A172 (cell line): ENCODE measurements around the gene SOCS6. TPM values are rescaled to one million over a fixed set of nuclear protein-coding genes. Genes with fewer than 3 reads are reported as not detected.
"Not testable (repeated sequence)": the region's sequence is repeated elsewhere in the genome, so short reads cannot be mapped to it uniquely, and the experiment has no call there.

Experiments
- DNase-seq: peaks from one replicate; pipeline ENCODE4 v3.0.0-alpha.2; 2015; ENCODE audit warnings: low spot score
- total RNA-seq: library from RNA; depleted of rRNA; stranded (reverse); fragments of >200 nt; shearing (Covaris generic); gene quantifications from 2 replicates; pipeline ENCODE4 v1.2.3, GENCODE V29; 2014

Gene SOCS6
- total RNA-seq, 1 experiment from 2014 or later: 27.4 TPM

- no peak for DNase-seq
These were observed 67.0 kb downstream of the SOCS6 start for GRCh38 chr18:70355620-70356385.

- DNase-seq: peak; percentile 82
These were observed 69.2 kb downstream of the SOCS6 start for GRCh38 chr18:70358105-70358406.

GRCh38 chr18:70359071-70359470 is 70.2 kb downstream of the SOCS6 start:
- DNase-seq: no peak

GRCh38 chr18:70362258-70362657 is 73.4 kb downstream of the SOCS6 start:
- no peak for DNase-seq

GRCh38 chr18:70363861-70364260 is 75.0 kb downstream of the SOCS6 start:
- DNase-seq: no peak

DNA sequence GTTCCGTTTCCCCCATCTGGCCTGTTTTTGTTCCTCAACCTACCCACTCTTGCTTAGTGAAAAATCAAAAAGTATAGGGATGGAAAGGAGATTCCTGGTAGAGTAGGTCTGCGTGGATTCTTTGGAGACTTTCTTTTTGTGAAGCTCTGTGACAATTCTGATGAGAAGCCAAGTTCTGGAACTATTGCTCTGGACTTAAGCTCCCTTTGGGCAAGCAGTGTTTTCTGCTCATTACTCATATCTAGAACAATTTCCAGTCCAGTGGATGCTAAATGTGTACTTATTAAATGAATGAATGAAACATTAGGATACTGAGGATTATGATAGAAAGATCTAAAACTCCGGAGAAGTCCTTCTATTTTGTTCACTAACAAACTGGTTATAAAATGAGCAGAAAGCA is 76.5 kb downstream of the SOCS6 start:
- no peak for DNase-seq

DNA sequence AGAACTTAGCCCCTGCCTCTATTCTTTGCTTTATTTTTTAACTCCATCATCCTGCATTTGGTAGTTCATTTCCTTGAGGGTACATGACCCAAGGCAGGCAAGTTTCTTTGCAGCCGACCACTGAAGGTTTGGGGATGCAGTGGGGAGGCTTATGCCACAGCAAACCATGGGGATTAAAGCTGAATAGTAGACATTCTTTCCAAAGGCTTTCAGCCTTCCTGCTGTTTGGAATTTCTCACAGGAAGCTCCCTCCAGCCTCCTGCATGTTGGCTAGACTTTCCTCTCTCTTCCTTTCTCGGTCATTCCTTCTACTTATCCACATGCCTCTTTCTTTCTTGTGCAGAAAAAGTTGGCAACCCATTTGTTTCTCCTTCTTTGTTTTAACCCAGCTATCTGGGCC is 77.3 kb downstream of the SOCS6 start:
- DNase-seq: no peak

DNA sequence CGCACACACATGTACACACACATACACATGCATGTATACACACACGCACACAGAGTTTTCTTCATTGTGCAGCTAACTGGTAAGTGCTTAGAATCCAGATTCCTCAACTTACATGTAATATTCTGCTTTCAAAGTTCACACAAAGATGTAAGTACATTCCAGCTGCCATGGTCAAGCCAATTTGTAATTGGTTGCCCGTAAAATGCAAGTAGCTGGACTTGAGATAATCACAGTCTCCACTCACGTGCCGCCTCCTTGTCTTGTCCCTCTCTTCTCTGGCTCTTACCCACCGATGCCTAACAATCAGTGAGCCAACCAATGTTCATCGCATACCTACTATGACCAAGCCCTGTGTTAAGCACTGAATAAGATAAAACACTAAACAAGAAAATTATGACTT is 77.8 kb downstream of the SOCS6 start:
- DNase-seq: no peak

DNA sequence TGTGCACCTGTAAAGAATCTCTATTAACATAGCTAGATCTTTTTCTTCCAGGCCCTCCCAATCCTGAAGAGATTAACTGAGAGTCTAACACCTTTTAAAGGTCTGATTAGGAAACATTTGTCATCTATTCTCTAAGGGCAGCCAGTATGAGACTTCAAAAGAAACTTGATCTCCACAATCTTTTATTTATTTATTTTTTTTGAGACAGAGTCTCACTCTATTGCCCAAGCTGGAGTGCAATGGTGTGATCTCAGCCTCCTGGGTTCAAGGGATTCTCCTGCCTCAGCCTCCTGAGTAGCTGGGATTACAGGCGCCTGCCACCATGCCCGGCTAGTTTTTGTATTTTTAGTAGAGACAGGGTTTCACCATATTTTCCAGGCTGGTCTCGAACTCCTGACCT is 78.5 kb downstream of the SOCS6 start:
- DNase-seq: not testable (repeated sequence)

GRCh38 chr18:70368903-70369302 is 80.1 kb downstream of the SOCS6 start:
- no peak for DNase-seq

DNA sequence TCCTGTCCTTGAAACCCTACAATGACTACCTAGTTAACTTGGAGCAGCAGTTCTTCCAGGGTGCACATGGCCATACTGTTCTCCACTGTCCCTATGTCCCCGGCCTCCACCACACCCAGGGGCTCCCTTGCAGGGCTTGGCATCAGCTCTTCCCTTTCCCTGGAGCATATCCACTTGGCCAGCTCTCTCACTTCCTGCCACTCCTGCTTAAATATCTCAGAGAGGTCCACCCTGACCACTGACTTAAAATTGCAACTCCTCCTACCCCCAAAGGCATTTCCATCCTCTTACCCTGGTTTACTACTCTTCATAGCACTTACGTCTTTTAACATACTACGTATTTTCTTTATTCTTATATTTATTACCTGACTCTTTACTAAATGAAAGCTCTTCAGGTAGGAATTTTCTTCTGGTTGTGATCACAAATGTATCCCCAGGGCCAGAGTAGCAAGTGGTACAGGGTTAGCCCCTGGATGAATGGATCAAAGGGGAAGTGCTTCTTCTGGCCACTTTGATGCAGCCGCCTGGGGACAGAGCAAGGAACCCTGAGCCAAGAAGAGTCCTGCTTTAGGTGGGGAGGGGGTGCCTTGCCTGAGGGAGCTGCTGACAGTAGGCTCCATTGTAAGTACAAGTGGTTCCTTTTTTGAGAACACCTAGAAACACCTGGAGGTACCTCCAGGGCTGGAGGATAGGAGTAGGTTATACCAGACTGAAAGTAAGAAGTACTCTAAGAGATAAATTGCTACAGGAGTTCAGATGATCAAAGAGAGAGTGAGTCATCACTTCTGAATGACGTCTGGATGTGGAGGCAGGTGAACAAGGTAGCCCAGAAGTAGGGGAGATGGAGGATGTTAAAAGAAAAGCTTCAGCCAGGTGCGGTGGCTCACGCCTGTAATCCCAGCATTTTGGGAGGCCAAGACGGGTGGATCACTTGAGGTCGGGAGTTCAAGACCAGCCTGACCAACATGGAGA is 82.2 kb downstream of the SOCS6 start:
- DNase-seq: no peak

DNA sequence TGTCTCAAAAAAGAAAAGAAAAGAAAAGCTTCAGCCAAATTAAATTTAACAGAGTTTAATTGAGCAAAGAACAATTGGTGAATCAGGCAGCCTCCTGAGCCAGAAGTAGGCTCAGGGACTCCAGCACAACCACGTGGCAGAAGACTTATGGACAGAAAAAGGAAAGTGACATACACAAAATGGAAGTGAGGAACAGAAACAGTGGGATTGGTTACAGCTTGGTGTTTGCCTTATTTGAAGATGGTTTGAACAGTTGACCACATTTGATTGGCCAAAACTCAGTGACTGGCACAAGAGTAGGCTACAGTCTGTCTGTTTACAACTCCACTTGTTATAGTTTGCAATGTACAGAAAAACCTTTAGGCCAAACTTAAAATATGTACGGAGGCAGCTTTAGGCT is 83.1 kb downstream of the SOCS6 start:
- DNase-seq: no peak

DNA sequence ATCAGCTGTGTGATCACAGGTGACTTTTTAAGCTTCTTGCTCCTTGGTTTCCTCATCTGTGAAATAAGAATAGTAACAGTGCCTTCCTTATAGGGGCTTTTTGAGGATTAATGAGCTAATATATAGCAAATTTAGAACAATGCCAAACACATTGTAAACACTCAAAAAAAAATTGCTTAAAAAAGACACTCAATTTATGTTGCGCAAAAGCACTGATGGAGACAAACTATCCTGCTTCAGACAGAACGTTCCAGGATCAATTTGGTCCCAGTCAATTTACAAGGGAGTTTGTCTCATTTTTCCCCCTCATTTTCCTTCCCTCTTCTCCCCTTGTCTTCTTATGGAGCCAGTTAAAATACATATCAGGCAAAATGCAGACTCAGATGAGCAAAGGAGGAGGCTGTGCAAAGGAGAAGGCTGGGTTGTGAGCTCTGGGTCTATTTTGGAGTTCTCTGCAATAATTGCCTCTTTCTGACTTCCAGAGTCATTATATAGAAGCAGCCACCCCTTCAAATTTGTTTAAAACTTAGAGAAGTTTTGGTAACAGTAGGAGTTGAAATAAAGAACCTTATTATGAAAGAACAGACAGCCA is 83.7 kb downstream of the SOCS6 start:
- no peak for DNase-seq

DNA sequence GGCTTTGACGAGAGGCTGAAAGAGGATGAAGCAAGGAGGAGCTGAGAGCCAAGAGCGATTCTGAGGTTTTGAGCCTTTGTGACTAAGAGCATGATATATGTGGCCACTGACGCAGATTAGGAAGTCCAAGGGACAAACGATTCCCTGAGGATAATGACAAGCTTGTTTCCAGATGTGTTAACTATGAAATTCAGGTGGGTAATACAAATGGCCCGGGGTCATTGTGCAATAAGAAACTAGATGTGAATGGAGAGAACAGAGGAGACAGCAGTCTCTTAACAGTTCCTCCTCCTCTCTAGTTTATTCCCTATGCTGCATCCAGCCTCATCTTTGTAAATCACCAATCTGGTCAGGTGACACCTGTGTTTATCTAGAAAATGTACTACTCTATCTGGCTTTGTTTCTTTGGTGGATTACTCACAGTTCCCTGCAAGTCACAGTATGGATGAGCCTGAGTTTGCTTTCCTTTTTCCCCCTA is 84.2 kb downstream of the SOCS6 start:
- DNase-seq: peak; percentile 83

DNA sequence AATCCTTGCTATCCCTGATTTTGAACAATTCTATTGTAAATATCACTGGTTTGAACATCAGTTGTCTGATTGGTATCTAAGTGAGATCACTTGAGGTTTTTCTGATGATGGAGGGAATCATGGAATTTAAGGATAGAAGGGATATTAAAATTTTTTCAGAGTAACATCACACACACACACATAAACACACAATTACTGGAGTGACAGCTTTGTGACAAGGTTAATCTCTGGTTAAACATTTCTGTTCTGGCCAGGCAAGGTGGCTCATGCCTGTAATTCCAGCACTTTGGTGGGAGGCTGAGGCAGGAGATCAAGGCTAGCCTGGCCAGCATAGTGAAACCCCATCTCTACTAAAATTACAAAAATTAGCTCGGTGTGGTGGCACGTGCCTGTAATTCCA is 85.3 kb downstream of the SOCS6 start:
- DNase-seq: no peak

- no peak for DNase-seq
These were observed 87.5 kb downstream of the SOCS6 start for GRCh38 chr18:70376137-70376913.

- DNase-seq: no peak
These were observed 88.0 kb downstream of the SOCS6 start for GRCh38 chr18:70376914-70377258.

DNA sequence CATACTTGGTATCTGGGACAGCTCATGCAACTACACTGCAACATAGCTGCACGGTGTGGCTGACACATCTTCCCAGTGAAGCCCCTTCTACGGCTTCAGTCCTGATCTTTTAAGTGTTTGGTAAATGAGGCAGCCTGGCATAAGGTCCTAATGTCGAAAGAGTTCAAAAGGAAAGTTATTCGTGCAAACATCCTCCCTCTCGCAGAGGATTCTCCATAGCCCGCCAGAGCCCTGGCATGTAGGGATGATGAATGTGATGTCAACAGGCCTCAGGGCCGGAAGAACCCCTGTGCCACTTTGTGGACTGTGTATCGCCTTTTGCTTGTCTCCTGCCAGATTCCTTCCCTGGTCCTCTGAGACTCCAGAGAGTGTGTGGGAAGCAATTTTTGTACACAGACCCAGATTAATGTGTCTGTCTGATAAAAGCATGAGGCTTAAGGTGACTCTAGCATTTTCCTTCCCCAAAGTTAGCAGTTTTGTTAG is 88.5 kb downstream of the SOCS6 start:
- no peak for DNase-seq

DNA sequence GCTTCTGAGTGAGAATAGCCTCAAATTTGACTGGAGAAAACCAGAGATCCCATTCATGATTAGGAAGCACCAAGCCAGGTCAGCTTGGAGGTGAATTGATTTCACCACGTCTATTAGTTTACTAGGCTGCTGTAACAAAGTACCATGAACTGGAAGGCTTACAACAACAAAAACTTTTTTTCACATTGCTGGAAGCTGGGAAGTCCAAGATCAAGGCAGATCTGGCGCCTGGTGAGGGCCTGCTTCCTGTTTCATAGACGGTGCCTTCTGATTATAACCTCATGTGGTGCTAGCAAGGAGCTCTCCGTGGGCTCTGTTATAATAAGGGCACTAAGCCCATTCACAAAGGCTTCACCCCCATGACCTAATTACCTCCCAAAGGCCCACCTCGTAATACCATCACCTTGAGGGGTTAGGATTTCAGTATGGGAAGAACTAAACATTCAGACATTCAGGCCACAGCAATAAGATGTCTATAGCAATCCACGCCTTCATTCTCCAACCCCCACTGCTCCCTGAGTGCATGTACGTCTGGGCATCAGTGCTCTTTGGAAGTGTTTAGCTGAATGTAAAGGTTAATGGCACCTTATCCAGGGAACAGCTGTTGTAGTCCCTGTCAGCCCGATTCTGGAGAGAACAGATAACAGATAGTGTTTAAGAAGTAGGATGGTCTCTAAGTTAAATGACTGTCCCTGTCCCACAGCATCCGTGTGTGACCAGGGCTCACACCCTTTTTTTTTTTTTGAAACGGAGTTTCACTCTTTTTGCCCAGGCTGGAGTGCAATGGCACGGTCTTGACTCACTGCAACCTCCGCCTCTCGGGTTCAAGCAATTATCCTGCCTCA is 89.2 kb downstream of the SOCS6 start:
- DNase-seq: no peak
